Natural killer cell (primary cell): ENCODE measurements around the gene WNK1. TPM values are rescaled to one million over a fixed set of nuclear protein-coding genes. Genes with fewer than 3 reads are reported as not detected.

Source experiments
- ATAC-seq, 3 donors: fragments of 150-1000 bp in 2 of 3; fragments of 200-7000 bp in 1 of 3; cut with Tn5 transposase; 1 replicate in 1 of 3; 2 replicates in 2 of 3; pipeline ENCODE4 v1.10.0; 2021; ENCODE audit warnings: mild to moderate bottlenecking in 2 of 3, moderate library complexity in 2 of 3
- DNase-seq, 2 donors: peaks; one replicate each; pipeline versions ENCODE4 v3.0.0 to v3.0.0-alpha.2; 2013 to 2021; ENCODE audit warnings: mixed read lengths in 1 of 2
- H3K27ac ChIP-seq: one replicate; pipeline ENCODE4 v1.5.1; 2013; ENCODE audit warnings: mild to moderate bottlenecking, low read length
- H3K27me3 ChIP-seq: one replicate; pipeline ENCODE4 v1.6.1; 2013; ENCODE audit warnings: low read length; ENCODE audit not compliant: control insufficient read depth, insufficient read depth
- H3K36me3 ChIP-seq: one replicate; pipeline ENCODE4 v1.6.1; 2013; ENCODE audit warnings: low read length; ENCODE audit not compliant: control insufficient read depth, insufficient read depth
- H3K4me1 ChIP-seq: one replicate; pipeline ENCODE4 v1.6.1; 2013; ENCODE audit warnings: low read length; ENCODE audit not compliant: control insufficient read depth, insufficient read depth
- H3K4me3 ChIP-seq: one replicate; pipeline ENCODE4 v1.5.1; 2013; ENCODE audit warnings: low read length
- H3K9me3 ChIP-seq: one replicate; pipeline ENCODE4 v1.6.1; 2013; ENCODE audit warnings: low read length; ENCODE audit not compliant: control insufficient read depth, insufficient read depth
- H3K27ac Mint-ChIP-seq, 2 donors: one replicate each; pipeline ENCODE4 v1.8.0; 2022; ENCODE audit warnings: mild to moderate bottlenecking in 2 of 2, mixed read lengths in 2 of 2, moderate library complexity in 1 of 2
- H3K27me3 Mint-ChIP-seq, 2 donors: one replicate each; pipeline ENCODE4 v1.8.0; 2022; ENCODE audit warnings: low read depth in 2 of 2, mixed read lengths in 2 of 2
- H3K36me3 Mint-ChIP-seq: one replicate; pipeline ENCODE4 v1.8.0; 2022; ENCODE audit warnings: mixed read lengths
- H3K4me1 Mint-ChIP-seq, 2 donors: one replicate each; pipeline ENCODE4 v1.8.0; 2022; ENCODE audit warnings: mixed read lengths in 2 of 2
- H3K4me3 Mint-ChIP-seq: one replicate; pipeline ENCODE4 v1.8.0; 2022; ENCODE audit warnings: mild to moderate bottlenecking, moderate library complexity, mixed read lengths
- H3K9me3 Mint-ChIP-seq, 2 donors: one replicate each; pipeline ENCODE4 v1.8.0; 2022; ENCODE audit warnings: mixed read lengths in 2 of 2
- CTCF ChIP-seq: fragments of 200-600 bp; IDR thresholded peaks from one replicate; pipeline ENCODE4 v1.8.0; 2022; ENCODE audit warnings: antibody characterized with exemption
- WGBS: methylation state at CpG from one replicate; pipeline ENCODE4 v1.1.7; 2013; ENCODE audit warnings: missing lambda C conversion rate; ENCODE audit not compliant: insufficient coverage; 5-methylcytosine and 5-hydroxymethylcytosine counted together
- intact Hi-C: fragments of 100-400 bp; cut with micrococcal nuclease; formaldehyde crosslinking; loops from one replicate; pipeline ENCODE4 v1.14.2; 2022
- total RNA-seq, 4 donors: library from RNA; stranded (reverse); fragments of 120-200 nt in 1 of 4; gene quantifications; one replicate each; pipeline versions ENCODE4 v1.2.3 to v1.2.4, GENCODE V29; 2013 to 2022

Gene WNK1
- total RNA-seq, 3 donors from 2014 or later (not counting 1 experiment from before 2014, with no cell fraction given): 177 to 203 (median 192) TPM

GRCh38 chr12:738712-739111 is 13.7 kb upstream of the WNK1 start:
- WGBS: 100% methylated on average over 1 of the region's 2 CpGs

GRCh38 chr12:739349-739748 is 13.0 kb upstream of the WNK1 start:
- Mint-ChIP-seq H3K9me3 (no peaks in the 10 kb centered on the region), H3K27me3 (no peaks in the 10 kb centered on the region), H3K4me1 (no peaks in the 10 kb centered on the region), H3K27ac (no peak overlapping the region), H3K36me3 (no peaks in the 10 kb centered on the region), H3K4me3 (no peak overlapping the region)
- 93% methylated on average over 8 of the region's 9 CpGs for WGBS
- TF ChIP-seq CTCF: no peak
- H3K4me3 ChIP-seq: no peak overlapping the region
- ATAC-seq (no peak), DNase-seq (no peak)
- intact Hi-C loops: no loop called here
- no peaks in the 10 kb centered on the region for H3K27me3 ChIP-seq
- H3K4me1 ChIP-seq: no peaks in the 10 kb centered on the region
- no peaks in the 10 kb centered on the region for H3K36me3 ChIP-seq
- H3K9me3 ChIP-seq: no peaks in the 10 kb centered on the region
- H3K27ac ChIP-seq: no peak overlapping the region

More at GRCh38 chr12:738712-739111, 13.7 kb upstream of the WNK1 start:
- Histone ChIP-seq H3K27me3 (no peaks in the 10 kb centered on the region), H3K36me3 (no peaks in the 10 kb centered on the region), H3K27ac (no peak overlapping the region), H3K4me1 (no peaks in the 10 kb centered on the region), H3K4me3 (no peak overlapping the region), H3K9me3 (no peaks in the 10 kb centered on the region)
- no peaks in the 10 kb centered on the region for H3K27me3 Mint-ChIP-seq
- H3K9me3 Mint-ChIP-seq: no peaks in the 10 kb centered on the region
- H3K4me1 Mint-ChIP-seq: no peaks in the 10 kb centered on the region
- TF ChIP-seq CTCF: no peak
- no peak overlapping the region for H3K4me3 Mint-ChIP-seq
- intact Hi-C loops: no loop called here
- no peaks in the 10 kb centered on the region for H3K36me3 Mint-ChIP-seq
- ATAC-seq (no peak), DNase-seq (no peak)
- no peak overlapping the region for H3K27ac Mint-ChIP-seq

- TF ChIP-seq CTCF: no peak
- Histone ChIP-seq H3K27me3 (no peaks in the 10 kb centered on the region), H3K9me3 (no peaks in the 10 kb centered on the region), H3K4me3 (no peak overlapping the region), H3K36me3 (no peaks in the 10 kb centered on the region), H3K27ac (no peak overlapping the region), H3K4me1 (no peaks in the 10 kb centered on the region)
- ATAC-seq (no peak), DNase-seq (no peak)
- H3K4me3 Mint-ChIP-seq: no peak overlapping the region
- no peak overlapping the region for H3K27ac Mint-ChIP-seq
- H3K9me3 Mint-ChIP-seq: no peaks in the 10 kb centered on the region
- intact Hi-C loops: no loop called here
- no peaks in the 10 kb centered on the region for H3K36me3 Mint-ChIP-seq
- 89% methylated on average over 6 of the region's 6 CpGs for WGBS
- H3K4me1 Mint-ChIP-seq: no peaks in the 10 kb centered on the region
- H3K27me3 Mint-ChIP-seq: no peaks in the 10 kb centered on the region
Observed at GRCh38 chr12:740921-741320, 11.5 kb upstream of the WNK1 start.

- Mint-ChIP-seq H3K27ac (no peak overlapping the region), H3K27me3 (no peaks in the 10 kb centered on the region), H3K9me3 (no peaks in the 10 kb centered on the region), H3K4me1 (peaks cover 20 to 21% of the 10 kb centered on the region in 2 donors), H3K4me3 (peak overlapping the region; percentile 67), H3K36me3 (no peaks in the 10 kb centered on the region)
- no CpG with 5 or more reads among the region's 1 CpG for WGBS
- DNase-seq (no peak), ATAC-seq (no peak)
- no peak overlapping the region for H3K4me3 ChIP-seq
- H3K36me3 ChIP-seq: no peaks in the 10 kb centered on the region
- H3K4me1 ChIP-seq: peaks cover 8% of the 10 kb centered on the region
- H3K9me3 ChIP-seq: no peaks in the 10 kb centered on the region
- TF ChIP-seq CTCF: no peak
- H3K27ac ChIP-seq: peak overlapping the region; percentile 76
- no peaks in the 10 kb centered on the region for H3K27me3 ChIP-seq
- intact Hi-C loops: loop anchor here (2.0 to 5.0 kb wide), 6 partner anchors 62 to 842 kb away; partner anchors contain the start of genes FBXL14 and RAD52
Observed at GRCh38 chr12:749751-750270, 2.6 kb upstream of the WNK1 start.
